ENCODE measurements around the gene TSPYL2. TPM values are rescaled to one million over a fixed set of nuclear protein-coding genes. Genes with fewer than 3 reads are reported as not detected.
A peak's percentile ranks its signal among the peaks of the same experiment; 100 is the strongest.

The TSPYL2 gene
- total RNA-seq, 2 donors from 2014 or later: 83.4 to 93.3 TPM

DNA sequence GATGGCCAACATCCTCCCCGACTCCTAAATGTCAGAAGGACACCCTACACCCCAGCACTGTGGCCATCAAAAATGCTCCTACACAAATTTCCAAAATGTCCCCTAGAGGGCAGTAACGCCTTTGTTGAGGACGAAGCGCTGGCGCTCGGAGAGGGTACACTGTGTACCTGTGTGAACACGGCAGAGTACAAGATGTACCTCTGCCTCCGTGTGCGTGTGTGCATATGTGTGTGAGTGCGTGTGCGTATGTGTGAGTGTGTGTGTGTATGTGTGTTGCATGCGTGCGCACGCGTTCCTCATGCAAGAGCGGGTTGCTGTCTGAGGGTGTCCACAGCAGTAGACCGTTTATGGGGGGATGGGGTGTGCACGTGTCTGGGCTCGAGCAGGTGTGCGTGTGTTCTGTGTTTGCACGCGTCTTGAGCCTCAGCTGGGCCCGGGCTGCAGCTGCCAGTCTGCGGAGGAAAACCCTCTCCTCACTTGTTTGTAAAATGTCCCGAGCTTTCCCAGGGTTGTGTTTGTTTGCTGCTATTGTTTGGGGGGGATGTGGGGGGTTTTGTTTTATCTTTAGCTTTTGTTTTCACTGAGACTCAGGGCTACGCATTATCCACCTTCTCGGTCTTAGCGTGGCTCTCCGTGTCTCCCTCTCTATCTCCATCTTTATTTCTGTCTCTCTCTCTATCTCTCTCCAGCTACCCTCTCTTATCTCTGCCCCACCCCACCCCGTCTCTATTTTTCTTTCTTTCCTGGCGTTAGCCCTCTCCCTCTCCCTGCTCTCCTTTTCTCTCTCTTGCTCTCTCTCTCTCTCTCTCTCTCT is 10.4 kb upstream of the TSPYL2 start:
- H3K27ac Mint-ChIP-seq: peak overlapping the region; percentile 41
- peak; percentile 81 to 90 for ATAC-seq (replicated peaks in 1 of 2)
- no peaks in the 10 kb centered on the region for H3K9me3 Mint-ChIP-seq
- peak overlapping the region; percentile 84 for H3K4me3 Mint-ChIP-seq
- H3K36me3 Mint-ChIP-seq (ENCODE audit: insufficient read depth in 2 of 2): no peaks in the 10 kb centered on the region
- peaks cover 24% of the 10 kb centered on the region for H3K27me3 Mint-ChIP-seq (ENCODE audit: low read depth)
- peaks cover 22% of the 10 kb centered on the region for H3K4me1 Mint-ChIP-seq (ENCODE audit: low read depth)
- DNase-seq: peak; percentile 65 to 73

- H3K4me1 Mint-ChIP-seq (ENCODE audit: low read depth): peaks cover 22% of the 10 kb centered on the region
Observed at GRCh38 chrX:53072418-53073114, 9.6 kb upstream of the TSPYL2 start.

GRCh38 chrX:53073115-53073586 is 9.0 kb upstream of the TSPYL2 start:
- Mint-ChIP-seq H3K27ac (no peak overlapping the region), H3K4me3 (peak overlapping the region; percentile 6 to 74), H3K4me1 (ENCODE audit: low read depth) (peaks cover 22% of the 10 kb centered on the region), H3K36me3 (ENCODE audit: insufficient read depth in 2 of 2) (no peaks in the 10 kb centered on the region), H3K27me3 (ENCODE audit: low read depth) (peaks cover 17% of the 10 kb centered on the region), H3K9me3 (no peaks in the 10 kb centered on the region)
- ATAC-seq (replicated peaks in 1 of 2): peak in 1 of 2 donors; percentile 14
- DNase-seq: no peak

More at GRCh38 chrX:53072418-53073114, 9.6 kb upstream of the TSPYL2 start:
- Mint-ChIP-seq H3K27ac (peak overlapping the region; percentile 41), H3K36me3 (ENCODE audit: insufficient read depth in 2 of 2) (no peaks in the 10 kb centered on the region), H3K27me3 (ENCODE audit: low read depth) (peaks cover 17% of the 10 kb centered on the region), H3K4me3 (peak overlapping the region; percentile 84), H3K9me3 (no peaks in the 10 kb centered on the region)
- DNase-seq (no peak), ATAC-seq (replicated peaks in 1 of 2) (peak in 1 of 2 donors; percentile 7)

DNA sequence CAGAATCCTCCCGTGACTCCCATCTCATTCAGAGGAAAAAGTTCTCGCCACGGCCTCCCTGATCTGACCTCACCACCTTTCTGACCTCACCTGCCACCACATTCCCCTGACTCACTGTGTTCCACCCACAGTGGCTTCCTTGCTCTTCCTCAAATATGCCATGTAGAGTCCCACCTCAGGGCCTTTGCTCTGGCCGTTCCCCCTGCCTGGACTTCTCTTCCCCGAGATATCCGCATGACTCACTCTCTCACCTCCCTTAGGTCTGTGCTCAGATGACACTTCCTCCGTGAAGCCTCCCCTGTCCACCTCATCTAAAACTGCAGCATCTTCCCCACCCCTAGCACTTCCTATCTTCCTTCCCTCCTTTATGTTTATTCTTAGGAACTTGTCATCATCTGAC is 7.2 kb upstream of the TSPYL2 start:
- ATAC-seq (replicated peaks in 1 of 2) (peak; percentile 10 to 22), DNase-seq (no peak)
- peaks cover 22% of the 10 kb centered on the region for H3K4me1 Mint-ChIP-seq (ENCODE audit: low read depth)
- no peaks in the 10 kb centered on the region for H3K36me3 Mint-ChIP-seq (ENCODE audit: insufficient read depth in 2 of 2)
- H3K4me3 Mint-ChIP-seq: no peak overlapping the region
- peaks cover 17% of the 10 kb centered on the region for H3K27me3 Mint-ChIP-seq (ENCODE audit: low read depth)
- H3K27ac Mint-ChIP-seq: no peak overlapping the region
- H3K9me3 Mint-ChIP-seq: no peaks in the 10 kb centered on the region

DNA sequence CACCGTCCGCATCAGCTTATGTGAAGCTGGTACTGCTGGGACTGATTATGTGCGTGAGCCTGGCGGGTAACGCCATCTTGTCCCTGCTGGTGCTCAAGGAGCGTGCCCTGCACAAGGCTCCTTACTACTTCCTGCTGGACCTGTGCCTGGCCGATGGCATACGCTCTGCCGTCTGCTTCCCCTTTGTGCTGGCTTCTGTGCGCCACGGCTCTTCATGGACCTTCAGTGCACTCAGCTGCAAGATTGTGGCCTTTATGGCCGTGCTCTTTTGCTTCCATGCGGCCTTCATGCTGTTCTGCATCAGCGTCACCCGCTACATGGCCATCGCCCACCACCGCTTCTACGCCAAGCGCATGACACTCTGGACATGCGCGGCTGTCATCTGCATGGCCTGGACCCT is 5.5 kb upstream of the TSPYL2 start:
- Mint-ChIP-seq H3K9me3 (no peaks in the 10 kb centered on the region), H3K4me3 (no peak overlapping the region), H3K4me1 (ENCODE audit: low read depth) (peaks cover 24% of the 10 kb centered on the region), H3K27me3 (ENCODE audit: low read depth) (peaks cover 24% of the 10 kb centered on the region), H3K27ac (no peak overlapping the region), H3K36me3 (ENCODE audit: insufficient read depth in 2 of 2) (peaks cover 1 to 2% of the 10 kb centered on the region in 2 donors)
- no peak for DNase-seq
- no peak for ATAC-seq (replicated peaks in 1 of 2)

GRCh38 chrX:53077207-53078197 is 4.7 kb upstream of the TSPYL2 start:
- ATAC-seq (replicated peaks in 1 of 2) (no peak), DNase-seq (no peak)
- Mint-ChIP-seq H3K9me3 (no peaks in the 10 kb centered on the region), H3K4me3 (no peak overlapping the region), H3K27me3 (ENCODE audit: low read depth) (peaks cover 16% of the 10 kb centered on the region), H3K4me1 (ENCODE audit: low read depth) (peaks cover 16% of the 10 kb centered on the region), H3K27ac (no peak overlapping the region), H3K36me3 (ENCODE audit: insufficient read depth in 2 of 2) (peaks cover 1 to 5% of the 10 kb centered on the region in 2 donors)

- Mint-ChIP-seq H3K36me3 (ENCODE audit: insufficient read depth in 2 of 2) (peaks cover 8 to 9% of the 10 kb centered on the region in 2 donors), H3K9me3 (no peaks in the 10 kb centered on the region), H3K27me3 (ENCODE audit: low read depth) (peaks cover 8% of the 10 kb centered on the region), H3K4me3 (no peak overlapping the region), H3K27ac (no peak overlapping the region), H3K4me1 (ENCODE audit: low read depth) (peaks cover 15% of the 10 kb centered on the region)
- ATAC-seq (replicated peaks in 1 of 2) (no peak), DNase-seq (no peak)
Observed at GRCh38 chrX:53078943-53079342, 3.2 kb upstream of the TSPYL2 start.

DNA sequence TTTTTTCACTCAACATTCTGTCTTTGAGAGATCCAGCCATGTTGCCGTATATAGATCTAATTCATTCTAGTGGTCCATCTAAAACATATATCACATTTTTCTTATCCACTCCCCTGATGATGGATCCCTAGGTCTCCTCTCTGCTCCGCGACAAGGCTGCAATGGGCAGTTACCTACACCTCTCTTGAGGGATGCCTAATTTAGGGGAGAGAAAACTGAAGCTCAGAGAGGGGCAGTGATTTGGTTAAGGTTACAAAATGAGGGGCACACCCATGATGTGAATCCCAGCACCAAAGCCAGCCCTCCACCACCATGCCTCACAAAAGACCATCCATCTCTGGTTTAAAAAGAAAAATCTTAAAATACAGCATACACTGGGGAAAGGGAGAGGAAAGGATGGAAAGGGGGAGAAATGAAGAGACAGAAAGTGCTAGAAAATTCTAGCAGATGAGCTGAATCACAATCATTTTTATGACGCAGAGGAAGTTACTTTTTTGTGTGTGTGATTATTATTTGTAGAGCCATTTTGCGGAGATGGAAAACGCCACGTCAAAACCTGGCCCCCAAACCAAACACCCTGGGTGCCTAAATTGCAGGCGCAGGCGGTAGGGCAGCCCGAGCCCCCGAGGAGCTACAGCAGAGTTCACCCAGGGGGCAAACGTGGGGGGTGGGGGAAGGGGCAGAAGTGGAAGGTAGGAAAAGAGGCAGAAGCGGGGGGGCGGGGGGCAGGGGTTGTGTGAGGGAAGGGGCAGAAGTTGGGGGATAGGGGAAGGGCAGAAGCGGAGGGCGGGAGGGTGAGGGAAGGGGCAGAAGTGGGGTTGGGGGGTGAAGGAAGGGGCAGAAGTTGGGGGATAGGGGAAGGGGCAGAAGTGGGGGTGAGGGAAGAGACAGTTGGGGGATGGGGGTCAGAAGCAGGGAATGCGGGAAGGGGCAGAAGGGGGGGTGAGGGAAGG is 1.3 kb upstream of the TSPYL2 start:
- peak overlapping the region; percentile 81 to 89 for H3K4me3 Mint-ChIP-seq
- ATAC-seq (replicated peaks in 1 of 2) (no peak), DNase-seq (no peak)
- peak overlapping the region; percentile 89 for H3K27ac Mint-ChIP-seq
- peaks cover 14% of the 10 kb centered on the region in 2 donors for H3K36me3 Mint-ChIP-seq (ENCODE audit: insufficient read depth in 2 of 2)
- H3K9me3 Mint-ChIP-seq: no peaks in the 10 kb centered on the region
- H3K27me3 Mint-ChIP-seq (ENCODE audit: low read depth): peaks cover 13% of the 10 kb centered on the region
- H3K4me1 Mint-ChIP-seq (ENCODE audit: low read depth): peaks cover 34% of the 10 kb centered on the region

DNA sequence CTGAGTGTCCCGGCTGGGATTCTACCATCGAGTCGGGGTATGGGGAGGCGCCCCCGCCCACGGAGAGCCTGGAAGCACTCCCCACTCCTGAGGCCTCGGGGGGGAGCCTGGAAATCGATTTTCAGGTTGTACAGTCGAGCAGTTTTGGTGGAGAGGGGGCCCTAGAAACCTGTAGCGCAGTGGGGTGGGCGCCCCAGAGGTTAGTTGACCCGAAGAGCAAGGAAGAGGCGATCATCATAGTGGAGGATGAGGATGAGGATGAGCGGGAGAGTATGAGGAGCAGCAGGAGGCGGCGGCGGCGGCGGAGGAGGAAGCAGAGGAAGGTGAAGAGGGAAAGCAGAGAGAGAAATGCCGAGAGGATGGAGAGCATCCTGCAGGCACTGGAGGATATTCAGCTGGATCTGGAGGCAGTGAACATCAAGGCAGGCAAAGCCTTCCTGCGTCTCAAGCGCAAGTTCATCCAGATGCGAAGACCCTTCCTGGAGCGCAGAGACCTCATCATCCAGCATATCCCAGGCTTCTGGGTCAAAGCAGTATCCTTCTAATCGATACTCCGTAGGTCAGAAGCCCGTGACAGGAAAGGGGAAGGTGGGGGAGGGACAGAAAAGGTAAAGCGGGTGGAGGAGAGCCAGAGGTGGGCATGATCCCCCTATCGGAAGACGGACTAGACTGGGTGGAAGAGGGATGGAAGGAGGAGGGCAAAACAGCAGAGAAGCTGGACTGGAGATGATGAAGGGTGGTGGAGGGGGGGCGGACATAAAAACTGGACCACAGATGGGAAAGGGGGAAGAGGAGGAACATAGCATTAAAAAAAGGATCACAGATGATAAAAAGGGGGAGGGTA is 828 bp downstream of the TSPYL2 start:
- Mint-ChIP-seq H3K36me3 (ENCODE audit: insufficient read depth in 2 of 2) (peaks cover 15 to 16% of the 10 kb centered on the region in 2 donors), H3K27me3 (ENCODE audit: low read depth) (peaks cover 17% of the 10 kb centered on the region), H3K4me1 (ENCODE audit: low read depth) (peaks cover 48% of the 10 kb centered on the region), H3K27ac (peak overlapping the region; percentile 96), H3K4me3 (peak overlapping the region; percentile 90 to 94), H3K9me3 (no peaks in the 10 kb centered on the region)
- DNase-seq (peak in 1 of 2 donors; percentile 33), ATAC-seq (replicated peaks in 1 of 2) (no peak)

- DNase-seq (no peak), ATAC-seq (replicated peaks in 1 of 2) (no peak)
- peak overlapping the region; percentile 96 for H3K27ac Mint-ChIP-seq
- H3K27me3 Mint-ChIP-seq (ENCODE audit: low read depth): peaks cover 17% of the 10 kb centered on the region
- H3K9me3 Mint-ChIP-seq: no peaks in the 10 kb centered on the region
- peaks cover 15 to 16% of the 10 kb centered on the region in 2 donors for H3K36me3 Mint-ChIP-seq (ENCODE audit: insufficient read depth in 2 of 2)
- H3K4me3 Mint-ChIP-seq: peak overlapping the region; percentile 90 to 94
- H3K4me1 Mint-ChIP-seq (ENCODE audit: low read depth): peaks cover 59% of the 10 kb centered on the region
Observed at GRCh38 chrX:53084043-53084570, 1.9 kb downstream of the TSPYL2 start.

GRCh38 chrX:53084863-53085262 is 2.7 kb downstream of the TSPYL2 start:
- peaks cover 17% of the 10 kb centered on the region for H3K27me3 Mint-ChIP-seq (ENCODE audit: low read depth)
- peak overlapping the region; percentile 69 for H3K27ac Mint-ChIP-seq
- ATAC-seq (replicated peaks in 1 of 2): no peak
- no peak for DNase-seq
- peaks cover 15 to 16% of the 10 kb centered on the region in 2 donors for H3K36me3 Mint-ChIP-seq (ENCODE audit: insufficient read depth in 2 of 2)
- no peaks in the 10 kb centered on the region for H3K9me3 Mint-ChIP-seq
- H3K4me3 Mint-ChIP-seq: peak overlapping the region; percentile 9 to 22
- peaks cover 64% of the 10 kb centered on the region for H3K4me1 Mint-ChIP-seq (ENCODE audit: low read depth)

Measured in activated T-cell treated with anti-CD3 and anti-CD28 coated beads, Interleukin-2, amount 50 U/mL, for 72 hours (primary cell).